SK-N-SH treated with all-trans-retinoic acid at 6 μM for 48 hours (cell line): ENCODE results near the gene FBXL12.

Experiments
- BACH2 ChIP-seq: fragments of 250-450 bp; sonication (Bioruptor Pico); IDR thresholded peaks from 2 replicates; pipeline ENCODE4 v1.9.0; 2021; ENCODE audit warnings: mild to moderate bottlenecking, borderline replicate concordance
- CREB5 ChIP-seq: fragments of 250-450 bp; sonication (Bioruptor Pico); IDR thresholded peaks from 2 replicates; pipeline ENCODE4 v1.5.1; 2020; ENCODE audit warnings: low read depth, mild to moderate bottlenecking, moderate library complexity
- CSDC2 ChIP-seq: fragments of 250-450 bp; sonication (Bioruptor Pico); IDR thresholded peaks from 2 replicates; pipeline ENCODE4 v1.5.0; 2020; ENCODE audit warnings: mild to moderate bottlenecking, moderate library complexity
- ESRRG ChIP-seq: fragments of 250-450 bp; sonication (Bioruptor Pico); IDR thresholded peaks from 2 replicates; pipeline ENCODE4 v1.6.1; 2021; ENCODE audit warnings: mild to moderate bottlenecking
- OSR1 ChIP-seq: fragments of 250-450 bp; sonication (Bioruptor Pico); IDR thresholded peaks from 2 replicates; pipeline ENCODE4 v1.8.0; 2022; ENCODE audit warnings: moderate library complexity, mild to moderate bottlenecking, inconsistent platforms
- PATZ1 ChIP-seq: fragments of 250-450 bp; sonication (Bioruptor Pico); IDR thresholded peaks from 2 replicates; pipeline ENCODE4 v1.8.0; 2020; ENCODE audit warnings: mild to moderate bottlenecking, moderate library complexity, borderline replicate concordance
- POU6F1 ChIP-seq: fragments of 250-450 bp; sonication (Bioruptor Pico); IDR thresholded peaks from 2 replicates; pipeline ENCODE4 v1.8.0; 2021; ENCODE audit warnings: low read depth, mild to moderate bottlenecking, moderate library complexity, borderline replicate concordance
- RARB ChIP-seq: fragments of 250-450 bp; sonication (Bioruptor Pico); IDR thresholded peaks from 2 replicates; pipeline ENCODE4 v1.8.0; 2021; ENCODE audit warnings: mild to moderate bottlenecking, moderate library complexity
- SNAI2 ChIP-seq: fragments of 250-450 bp; sonication (Bioruptor Pico); IDR thresholded peaks from 2 replicates; pipeline ENCODE4 v1.5.0; 2020; ENCODE audit warnings: mild to moderate bottlenecking, moderate library complexity
- TCF4 ChIP-seq: fragments of 250-450 bp; sonication (Bioruptor Pico); IDR thresholded peaks from 2 replicates; pipeline ENCODE4 v1.8.0; 2021; ENCODE audit warnings: mild to moderate bottlenecking, moderate library complexity, borderline replicate concordance
- TOX ChIP-seq: fragments of 250-450 bp; sonication (Bioruptor Pico); IDR thresholded peaks from 2 replicates; pipeline ENCODE4 v1.8.0; 2021; ENCODE audit warnings: mild to moderate bottlenecking, moderate library complexity, borderline replicate concordance
- ZFP30 ChIP-seq: fragments of 450-650 bp; formaldehyde crosslinking; IDR thresholded peaks from 2 replicates; pipeline ENCODE4 v1.5.0; 2022; ENCODE audit warnings: mild to moderate bottlenecking, moderate library complexity

GRCh38 chr19:9863759-9864158 is 44.9 kb upstream of the FBXL12 start:
- no peak for TF ChIP-seq PATZ1 (CRISPR knock-in tag)
- TF ChIP-seq TCF4 (CRISPR knock-in tag): no peak
- no peak for TF ChIP-seq TOX (CRISPR knock-in tag)
- TF ChIP-seq RARB (CRISPR knock-in tag): no peak
- no peak for TF ChIP-seq CSDC2 (CRISPR knock-in tag)
- no peak for TF ChIP-seq ESRRG (CRISPR knock-in tag)
- TF ChIP-seq SNAI2 (CRISPR knock-in tag): no peak
- no peak for TF ChIP-seq OSR1 (CRISPR knock-in tag)
- no peak for TF ChIP-seq CREB5
- TF ChIP-seq ZFP30 (CRISPR knock-in tag): no peak
- no peak for TF ChIP-seq POU6F1
- no peak for TF ChIP-seq BACH2 (CRISPR knock-in tag)
